ENCODE data around the gene SARNP. TPM values are rescaled to one million over a fixed set of nuclear protein-coding genes. Genes with fewer than 3 reads are reported as not detected.

Gene SARNP
- total RNA-seq, 1 experiment from 2014 or later = 98.3 TPM

DNA sequence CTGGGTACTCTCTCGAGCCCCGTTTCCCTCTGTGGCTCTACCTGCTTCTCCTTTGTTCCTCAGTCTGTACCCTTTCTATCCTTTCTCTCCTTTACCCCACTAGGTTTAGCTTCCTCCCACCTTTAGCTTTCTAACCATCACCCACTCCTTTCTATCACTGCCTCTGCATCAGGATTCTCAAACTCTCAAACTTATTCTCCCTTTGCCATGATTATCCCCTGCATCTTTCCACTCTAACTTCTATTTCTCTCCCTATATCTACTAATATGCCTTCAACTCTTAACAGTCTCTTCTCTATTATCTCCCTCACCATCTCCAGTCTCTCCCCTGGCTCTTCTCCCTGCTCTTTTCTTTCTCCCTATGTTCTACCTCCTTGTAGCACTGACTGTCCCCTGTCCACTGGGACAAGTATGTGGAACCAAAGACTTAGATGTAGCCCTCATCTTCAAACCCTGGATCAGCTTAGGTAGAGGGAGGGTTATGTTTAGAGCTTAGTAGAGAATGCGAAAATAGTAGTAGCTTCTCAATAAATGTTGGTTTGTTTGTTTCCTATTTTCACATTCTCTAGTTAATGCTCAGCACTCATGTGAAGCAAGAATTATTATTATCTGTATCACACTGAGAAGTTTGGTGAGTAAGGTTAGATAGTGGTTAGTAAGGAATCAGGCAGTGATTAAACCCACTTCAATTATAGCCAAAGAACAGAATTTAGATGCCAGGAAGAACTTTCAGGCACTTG, 71.2 kb downstream of the SARNP start:
- DNase-seq (ENCODE audit: low spot score) = no peak
- peaks cover 39% of the 10 kb centered on the region for H3K36me3 Mint-ChIP-seq

DNA sequence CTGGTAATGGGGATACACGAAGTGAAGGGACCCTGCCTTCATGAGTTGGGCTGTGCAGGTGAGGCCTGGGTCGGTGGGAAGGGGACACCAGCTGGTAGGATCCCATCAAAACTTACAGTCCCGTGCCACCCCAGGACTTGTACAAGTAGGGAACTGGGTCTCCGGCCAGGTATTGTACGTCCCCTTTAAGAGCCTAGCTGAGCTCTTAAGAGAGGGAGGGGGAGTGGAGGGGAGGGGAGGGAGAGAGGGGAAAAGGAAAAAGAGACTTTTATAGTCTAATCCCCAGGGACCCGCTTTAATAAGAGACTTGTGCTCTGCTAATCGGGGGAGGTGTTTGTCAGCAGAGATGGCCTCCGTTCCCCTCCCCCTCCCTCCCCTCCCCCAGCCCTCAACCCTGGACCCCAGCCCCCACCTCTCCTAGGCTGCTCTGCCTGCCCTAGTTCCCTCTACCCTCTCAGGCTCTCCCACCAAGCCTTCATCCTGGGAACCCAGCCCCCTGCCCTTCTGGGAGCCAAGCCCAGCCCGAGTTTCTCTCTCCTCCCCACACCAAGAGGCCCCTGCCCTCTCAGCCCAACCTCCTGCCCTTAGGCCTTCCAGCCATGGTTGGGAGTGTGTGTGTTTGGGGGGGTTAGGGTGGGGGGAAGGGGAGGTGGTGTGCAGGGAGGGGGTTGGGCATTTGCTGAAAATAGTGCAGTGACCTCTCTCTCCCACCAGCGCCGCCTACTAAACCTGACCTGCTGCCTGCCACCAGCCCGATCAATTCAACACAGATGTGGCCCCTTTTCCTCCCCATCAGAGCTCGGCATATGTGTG, 72.0 kb downstream of the SARNP start:
- peak overlapping the region; percentile 84 for H3K27ac Mint-ChIP-seq
- no peak for TF ChIP-seq ZNF671 (CRISPR knock-in tag; IDR thresholded peaks at IDR 0.05)
- no peak for TF ChIP-seq NR3C1 (CRISPR knock-in tag; conservative IDR thresholded peaks at IDR 0.05; ENCODE audit: low read depth)
- TF ChIP-seq MAX (CRISPR knock-in tag; IDR thresholded peaks at IDR 0.05) = no peak
- TF ChIP-seq, protein P1, sequence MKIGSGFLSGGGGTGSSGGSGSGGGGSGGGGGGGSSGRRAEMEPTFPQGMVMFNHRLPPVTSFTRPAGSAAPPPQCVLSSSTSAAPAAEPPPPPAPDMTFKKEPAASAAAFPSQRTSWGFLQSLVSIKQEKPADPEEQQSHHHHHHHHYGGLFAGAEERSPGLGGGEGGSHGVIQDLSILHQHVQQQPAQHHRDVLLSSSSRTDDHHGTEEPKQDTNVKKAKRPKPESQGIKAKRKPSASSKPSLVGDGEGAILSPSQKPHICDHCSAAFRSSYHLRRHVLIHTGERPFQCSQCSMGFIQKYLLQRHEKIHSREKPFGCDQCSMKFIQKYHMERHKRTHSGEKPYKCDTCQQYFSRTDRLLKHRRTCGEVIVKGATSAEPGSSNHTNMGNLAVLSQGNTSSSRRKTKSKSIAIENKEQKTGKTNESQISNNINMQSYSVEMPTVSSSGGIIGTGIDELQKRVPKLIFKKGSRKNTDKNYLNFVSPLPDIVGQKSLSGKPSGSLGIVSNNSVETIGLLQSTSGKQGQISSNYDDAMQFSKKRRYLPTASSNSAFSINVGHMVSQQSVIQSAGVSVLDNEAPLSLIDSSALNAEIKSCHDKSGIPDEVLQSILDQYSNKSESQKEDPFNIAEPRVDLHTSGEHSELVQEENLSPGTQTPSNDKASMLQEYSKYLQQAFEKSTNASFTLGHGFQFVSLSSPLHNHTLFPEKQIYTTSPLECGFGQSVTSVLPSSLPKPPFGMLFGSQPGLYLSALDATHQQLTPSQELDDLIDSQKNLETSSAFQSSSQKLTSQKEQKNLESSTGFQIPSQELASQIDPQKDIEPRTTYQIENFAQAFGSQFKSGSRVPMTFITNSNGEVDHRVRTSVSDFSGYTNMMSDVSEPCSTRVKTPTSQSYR (CRISPR knock-in tag; IDR thresholded peaks at IDR 0.05) = peak; percentile 69; the same call in 1 of the 2 replicates
- H3K9me3 Mint-ChIP-seq = no peaks in the 10 kb centered on the region
- POLR2A ChIA-PET = interaction anchor here (0.6 to 4.0 kb wide), 7 partner anchors 13 to 230 kb away, joined by 3 to 19 read pairs (median 3); partner anchors contain the start of genes CD63 and ORMDL2
- peak; percentile 69 for ATAC-seq
- peak overlapping the region; percentile 97 for H3K4me3 Mint-ChIP-seq
- H3K27me3 Mint-ChIP-seq (ENCODE audit: low read depth) = peaks cover 2% of the 10 kb centered on the region; the same call in 1 of the 2 replicates
- DNase-seq (ENCODE audit: low spot score) = peak; percentile 82
- H3K36me3 Mint-ChIP-seq = peaks cover 31% of the 10 kb centered on the region
- H3K4me1 Mint-ChIP-seq = peaks cover 68% of the 10 kb centered on the region
- CTCF ChIA-PET = interaction anchor here (0.6 to 5.0 kb wide), 22 partner anchors 8 to 299 kb away, joined by 3 to 50 read pairs (median 4); partner anchors contain the start of genes CD63, DNAJC14, IKZF4 and ITGA7

More for the DNA sequence above, 71.2 kb downstream of the SARNP start:
- Mint-ChIP-seq H3K9me3 (no peaks in the 10 kb centered on the region), H3K4me1 (peaks cover 72% of the 10 kb centered on the region), H3K4me3 (peak overlapping the region; percentile 66), H3K27ac (peak overlapping the region; percentile 77), H3K27me3 (ENCODE audit: low read depth) (no peaks in the 10 kb centered on the region)
- ChIA-PET CTCF (interaction anchor here (0.6 to 5.0 kb wide), 13 partner anchors 9 to 520 kb away, joined by 3 to 50 read pairs (median 3); partner anchors contain the start of genes CD63, ORMDL2 and SARNP), POLR2A (interaction anchor here (0.5 to 1.6 kb wide), 7 partner anchors 11 to 261 kb away, joined by 3 to 4 read pairs (median 3); no protein-coding TSS in a partner anchor)
- no peak for ATAC-seq
- TF ChIP-seq NFYB (CRISPR knock-in tag; conservative IDR thresholded peaks at IDR 0.05; ENCODE audit: low read depth) (no peak), SOX15 (CRISPR knock-in tag; IDR thresholded peaks at IDR 0.05) (no peak), TEAD4 (CRISPR knock-in tag; IDR thresholded peaks at IDR 0.05) (no peak), FOXK1 (CRISPR knock-in tag; IDR thresholded peaks at IDR 0.05) (no peak), IRF2 (CRISPR knock-in tag; IDR thresholded peaks at IDR 0.05; ENCODE audit: borderline replicate concordance, low read depth) (no peak), ZNF138 (CRISPR knock-in tag; conservative IDR thresholded peaks at IDR 0.05) (no peak), ELF4 (CRISPR knock-in tag; IDR thresholded peaks at IDR 0.05; ENCODE audit: low read depth) (no peak), KAT7 (CRISPR knock-in tag; IDR thresholded peaks at IDR 0.05; ENCODE audit: borderline replicate concordance) (no peak), MAX (CRISPR knock-in tag; IDR thresholded peaks at IDR 0.05) (no peak), HMGA2 (CRISPR knock-in tag; IDR thresholded peaks at IDR 0.05) (no peak)
- TF ChIP-seq, protein P2, sequence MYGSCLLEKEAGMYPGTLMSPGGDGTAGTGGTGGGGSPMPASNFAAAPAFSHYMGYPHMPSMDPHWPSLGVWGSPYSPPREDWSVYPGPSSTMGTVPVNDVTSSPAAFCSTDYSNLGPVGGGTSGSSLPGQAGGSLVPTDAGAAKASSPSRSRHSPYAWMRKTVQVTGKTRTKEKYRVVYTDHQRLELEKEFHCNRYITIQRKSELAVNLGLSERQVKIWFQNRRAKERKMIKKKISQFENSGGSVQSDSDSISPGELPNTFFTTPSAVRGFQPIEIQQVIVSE (CRISPR knock-in tag; IDR thresholded peaks at IDR 0.05; ENCODE audit: borderline replicate concordance) = no peak
- TF ChIP-seq, protein P1 (CRISPR knock-in tag; IDR thresholded peaks at IDR 0.05) = no peak
- TF ChIP-seq, protein P3, sequence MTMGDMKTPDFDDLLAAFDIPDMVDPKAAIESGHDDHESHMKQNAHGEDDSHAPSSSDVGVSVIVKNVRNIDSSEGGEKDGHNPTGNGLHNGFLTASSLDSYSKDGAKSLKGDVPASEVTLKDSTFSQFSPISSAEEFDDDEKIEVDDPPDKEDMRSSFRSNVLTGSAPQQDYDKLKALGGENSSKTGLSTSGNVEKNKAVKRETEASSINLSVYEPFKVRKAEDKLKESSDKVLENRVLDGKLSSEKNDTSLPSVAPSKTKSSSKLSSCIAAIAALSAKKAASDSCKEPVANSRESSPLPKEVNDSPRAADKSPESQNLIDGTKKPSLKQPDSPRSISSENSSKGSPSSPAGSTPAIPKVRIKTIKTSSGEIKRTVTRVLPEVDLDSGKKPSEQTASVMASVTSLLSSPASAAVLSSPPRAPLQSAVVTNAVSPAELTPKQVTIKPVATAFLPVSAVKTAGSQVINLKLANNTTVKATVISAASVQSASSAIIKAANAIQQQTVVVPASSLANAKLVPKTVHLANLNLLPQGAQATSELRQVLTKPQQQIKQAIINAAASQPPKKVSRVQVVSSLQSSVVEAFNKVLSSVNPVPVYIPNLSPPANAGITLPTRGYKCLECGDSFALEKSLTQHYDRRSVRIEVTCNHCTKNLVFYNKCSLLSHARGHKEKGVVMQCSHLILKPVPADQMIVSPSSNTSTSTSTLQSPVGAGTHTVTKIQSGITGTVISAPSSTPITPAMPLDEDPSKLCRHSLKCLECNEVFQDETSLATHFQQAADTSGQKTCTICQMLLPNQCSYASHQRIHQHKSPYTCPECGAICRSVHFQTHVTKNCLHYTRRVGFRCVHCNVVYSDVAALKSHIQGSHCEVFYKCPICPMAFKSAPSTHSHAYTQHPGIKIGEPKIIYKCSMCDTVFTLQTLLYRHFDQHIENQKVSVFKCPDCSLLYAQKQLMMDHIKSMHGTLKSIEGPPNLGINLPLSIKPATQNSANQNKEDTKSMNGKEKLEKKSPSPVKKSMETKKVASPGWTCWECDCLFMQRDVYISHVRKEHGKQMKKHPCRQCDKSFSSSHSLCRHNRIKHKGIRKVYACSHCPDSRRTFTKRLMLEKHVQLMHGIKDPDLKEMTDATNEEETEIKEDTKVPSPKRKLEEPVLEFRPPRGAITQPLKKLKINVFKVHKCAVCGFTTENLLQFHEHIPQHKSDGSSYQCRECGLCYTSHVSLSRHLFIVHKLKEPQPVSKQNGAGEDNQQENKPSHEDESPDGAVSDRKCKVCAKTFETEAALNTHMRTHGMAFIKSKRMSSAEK (CRISPR knock-in tag; IDR thresholded peaks at IDR 0.05; ENCODE audit: borderline replicate concordance) = no peak

Measured in WTC11 (cell line).